GM12878 (cell line): ENCODE measurements around the gene ASCC2. TPM values are rescaled to one million over a fixed set of nuclear protein-coding genes. Genes with fewer than 3 reads are reported as not detected.

Experiments used
- polyA plus RNA-seq, 11 experiments: library from polyadenylated mRNA; depleted of rRNA in 4 of 11; unstranded in 6 of 11; stranded (reverse) in 5 of 11; fragments of >200 nt; fragmentation: Nextera tagmentation in 4 of 11; fragmentation: Illumina TruSeq in 1 of 11; extraction: Ambion mirVana in 4 of 11; extraction: Trizol in 1 of 11; gene quantifications; 1 replicate in 1 of 11; 2 replicates in 10 of 11; pipeline versions ENCODE4 v1.2.1 to v1.2.3, GENCODE V29; 2011 to 2016; ENCODE audit warnings: inconsistent platforms in 2 of 11, missing spikeins in 2 of 11, low read depth in 1 of 11
- small RNA-seq: library from RNA; depleted of rRNA; stranded (forward); fragments of <200 nt; gene quantifications from one replicate; pipeline ENCODE3, GENCODE V24; 2014
- total RNA-seq, 4 experiments: library from RNA; depleted of rRNA in 3 of 4; stranded (reverse); fragments of >200 nt in 3 of 4; fragmentation: Illumina TruSeq in 1 of 4; extraction: Trizol in 1 of 4; gene quantifications; 2 replicates each; pipeline versions ENCODE4 v1.2.1 to v1.2.3, GENCODE V29; 2013 to 2021

The ASCC2 gene
- total and polyA plus RNA-seq, 10 of the 15 experiments (the other 5 are each of a cell fraction or from before 2014, with no cell fraction given), result 5.3 to 91.4 (median 56.5) TPM

Small RNA genes within 50 kb of the gene (small RNA-seq; reads per million reads assigned to genes)
- not detected for gene RF00019

Other genes starting within 250 kb of the ASCC2 start
- gene NF2, start 234.6 kb downstream of the ASCC2 start, total RNA-seq (2014; rRNA removed), result 32.0 and 33.9 TPM in 2 replicates
- 24.6 and 24.8 TPM in 2 replicates for gene NF2, start 234.6 kb downstream of the ASCC2 start, total RNA-seq (2014; rRNA removed; fragmentation: Illumina TruSeq; extraction: Trizol)
- gene NF2, start 234.6 kb downstream of the ASCC2 start, total RNA-seq (2021), result 44.3 and 49.8 TPM in 2 replicates
- gene NF2, start 234.6 kb downstream of the ASCC2 start, polyA plus RNA-seq (2011; rRNA removed), result 20.4 and 22.5 TPM in 2 replicates
- 14.3 and 14.7 TPM in 2 replicates for gene NF2, start 234.6 kb downstream of the ASCC2 start, polyA plus RNA-seq (2014; fragmentation: Illumina TruSeq; extraction: Trizol)
- 1 to 10 TPM; 2.2 to 3.0 TPM for gene NF2, start 234.6 kb downstream of the ASCC2 start, polyA plus RNA-seq (2014; fragmentation: Nextera tagmentation; extraction: Ambion mirVana)
- gene NF2, start 234.6 kb downstream of the ASCC2 start, polyA plus RNA-seq (2014; rRNA removed), result 17.4 and 20.6 TPM in 2 replicates
- 10 to 100 TPM; 24.8 to 24.9 TPM for gene NF2, start 234.6 kb downstream of the ASCC2 start, polyA plus RNA-seq (2016; fragmentation: Nextera tagmentation; extraction: Ambion mirVana)
- not detected in 2 replicates for gene CABP7, start 118.3 kb downstream of the ASCC2 start, total RNA-seq (2014; rRNA removed)
- not detected in 2 replicates for gene CABP7, start 118.3 kb downstream of the ASCC2 start, total RNA-seq (2014; rRNA removed; fragmentation: Illumina TruSeq; extraction: Trizol)
- 0.05 TPM in 1 of 2 replicates, not detected in the other for gene CABP7, start 118.3 kb downstream of the ASCC2 start, total RNA-seq (2021)
- not detected in 2 replicates for gene CABP7, start 118.3 kb downstream of the ASCC2 start, polyA plus RNA-seq (2011; rRNA removed)
- not detected in 2 replicates for gene CABP7, start 118.3 kb downstream of the ASCC2 start, polyA plus RNA-seq (2014; fragmentation: Illumina TruSeq; extraction: Trizol)
- gene CABP7, start 118.3 kb downstream of the ASCC2 start, polyA plus RNA-seq (2014; fragmentation: Nextera tagmentation; extraction: Ambion mirVana), result under 1 TPM in 1 of 2 experiments, not detected in 1; 0.02 TPM
- gene CABP7, start 118.3 kb downstream of the ASCC2 start, polyA plus RNA-seq (2014; rRNA removed), result 0.03 and 0.08 TPM in 2 replicates
- gene CABP7, start 118.3 kb downstream of the ASCC2 start, polyA plus RNA-seq (2016; fragmentation: Nextera tagmentation; extraction: Ambion mirVana), result under 1 TPM; 0.11 to 0.18 TPM
- 25.4 and 28.7 TPM in 2 replicates for gene ZMAT5, start 71.3 kb downstream of the ASCC2 start, total RNA-seq (2014; rRNA removed)
- 15.3 and 17.3 TPM in 2 replicates for gene ZMAT5, start 71.3 kb downstream of the ASCC2 start, total RNA-seq (2014; rRNA removed; fragmentation: Illumina TruSeq; extraction: Trizol)
- 23.1 and 25.7 TPM in 2 replicates for gene ZMAT5, start 71.3 kb downstream of the ASCC2 start, total RNA-seq (2021)
- 11.2 and 20.8 TPM in 2 replicates for gene ZMAT5, start 71.3 kb downstream of the ASCC2 start, polyA plus RNA-seq (2011; rRNA removed)
- gene ZMAT5, start 71.3 kb downstream of the ASCC2 start, polyA plus RNA-seq (2014; fragmentation: Illumina TruSeq; extraction: Trizol), result 5.7 and 15.6 TPM in 2 replicates
- 10 to 100 TPM in 1 of 2 experiments, 1 to 10 TPM in 1; 2.3 to 10.4 TPM for gene ZMAT5, start 71.3 kb downstream of the ASCC2 start, polyA plus RNA-seq (2014; fragmentation: Nextera tagmentation; extraction: Ambion mirVana)
- gene ZMAT5, start 71.3 kb downstream of the ASCC2 start, polyA plus RNA-seq (2014; rRNA removed), result 30.7 and 32.0 TPM in 2 replicates
- gene ZMAT5, start 71.3 kb downstream of the ASCC2 start, polyA plus RNA-seq (2016; fragmentation: Nextera tagmentation; extraction: Ambion mirVana), result 10 to 100 TPM; 38.1 to 43.0 TPM
- gene UQCR10, start 70.9 kb downstream of the ASCC2 start, total RNA-seq (2014; rRNA removed), result 197 and 199 TPM in 2 replicates
- gene UQCR10, start 70.9 kb downstream of the ASCC2 start, total RNA-seq (2014; rRNA removed; fragmentation: Illumina TruSeq; extraction: Trizol), result 219 and 220 TPM in 2 replicates
- 134 and 144 TPM in 2 replicates for gene UQCR10, start 70.9 kb downstream of the ASCC2 start, total RNA-seq (2021)
- 109 and 208 TPM in 2 replicates for gene UQCR10, start 70.9 kb downstream of the ASCC2 start, polyA plus RNA-seq (2011; rRNA removed)
- gene UQCR10, start 70.9 kb downstream of the ASCC2 start, polyA plus RNA-seq (2014; fragmentation: Illumina TruSeq; extraction: Trizol), result 46.6 and 160 TPM in 2 replicates
- 1,000 to 10,000 TPM in 1 of 2 experiments, 100 to 1,000 TPM in 1; 947 to 1,021 TPM for gene UQCR10, start 70.9 kb downstream of the ASCC2 start, polyA plus RNA-seq (2014; fragmentation: Nextera tagmentation; extraction: Ambion mirVana)
- gene UQCR10, start 70.9 kb downstream of the ASCC2 start, polyA plus RNA-seq (2014; rRNA removed), result 177 and 220 TPM in 2 replicates
- gene UQCR10, start 70.9 kb downstream of the ASCC2 start, polyA plus RNA-seq (2016; fragmentation: Nextera tagmentation; extraction: Ambion mirVana), result 100 to 1,000 TPM; 538 to 555 TPM
- 11.2 and 13.5 TPM in 2 replicates for gene MTMR3, start 44.9 kb upstream of the ASCC2 start, total RNA-seq (2014; rRNA removed)
- 8.7 and 9.0 TPM in 2 replicates for gene MTMR3, start 44.9 kb upstream of the ASCC2 start, total RNA-seq (2014; rRNA removed; fragmentation: Illumina TruSeq; extraction: Trizol)
- 17.5 and 23.7 TPM in 2 replicates for gene MTMR3, start 44.9 kb upstream of the ASCC2 start, total RNA-seq (2021)
- gene MTMR3, start 44.9 kb upstream of the ASCC2 start, polyA plus RNA-seq (2011; rRNA removed), result 15.6 and 23.6 TPM in 2 replicates
- 9.6 and 14.2 TPM in 2 replicates for gene MTMR3, start 44.9 kb upstream of the ASCC2 start, polyA plus RNA-seq (2014; fragmentation: Illumina TruSeq; extraction: Trizol)
- gene MTMR3, start 44.9 kb upstream of the ASCC2 start, polyA plus RNA-seq (2014; fragmentation: Nextera tagmentation; extraction: Ambion mirVana), result 1 to 10 TPM; 1.4 to 1.9 TPM
- 13.1 and 13.8 TPM in 2 replicates for gene MTMR3, start 44.9 kb upstream of the ASCC2 start, polyA plus RNA-seq (2014; rRNA removed)
- gene MTMR3, start 44.9 kb upstream of the ASCC2 start, polyA plus RNA-seq (2016; fragmentation: Nextera tagmentation; extraction: Ambion mirVana), result 1 to 10 TPM; 9.6 to 9.9 TPM
- not detected in 2 replicates for gene HORMAD2, start 242.2 kb upstream of the ASCC2 start, total RNA-seq (2014; rRNA removed)
- not detected in 2 replicates for gene HORMAD2, start 242.2 kb upstream of the ASCC2 start, total RNA-seq (2014; rRNA removed; fragmentation: Illumina TruSeq; extraction: Trizol)
- not detected in 2 replicates for gene HORMAD2, start 242.2 kb upstream of the ASCC2 start, total RNA-seq (2021)
- gene HORMAD2, start 242.2 kb upstream of the ASCC2 start, polyA plus RNA-seq (2011; rRNA removed), result 0.07 and 0.33 TPM in 2 replicates
- not detected in 2 replicates for gene HORMAD2, start 242.2 kb upstream of the ASCC2 start, polyA plus RNA-seq (2014; fragmentation: Illumina TruSeq; extraction: Trizol)
- under 1 TPM in 1 of 2 experiments, not detected in 1; 0.13 TPM for gene HORMAD2, start 242.2 kb upstream of the ASCC2 start, polyA plus RNA-seq (2014; fragmentation: Nextera tagmentation; extraction: Ambion mirVana)
- gene HORMAD2, start 242.2 kb upstream of the ASCC2 start, polyA plus RNA-seq (2014; rRNA removed), result not detected in 2 replicates
- gene HORMAD2, start 242.2 kb upstream of the ASCC2 start, polyA plus RNA-seq (2016; fragmentation: Nextera tagmentation; extraction: Ambion mirVana), result not detected